Left kidney (tissue), 2 donors: ENCODE results near the gene RNASE1. TPM values are rescaled to one million over a fixed set of nuclear protein-coding genes. Genes with fewer than 3 reads are reported as not detected.
"Not testable (repeated sequence)": the region's sequence is repeated elsewhere in the genome, so short reads cannot be mapped to it uniquely, and the experiment has no call there.

Source experiments
- DNase-seq: peaks from one replicate; pipeline ENCODE4 v3.0.0-alpha.2; 2013
- polyA plus RNA-seq: library from polyadenylated mRNA; unstranded; fragments of 120-200 nt; gene quantifications from one replicate; pipeline ENCODE4 v1.2.1, GENCODE V29; 2013; ENCODE audit not compliant: insufficient read length

RNASE1 gene
- polyA plus RNA-seq, 1 donor: 98.4 TPM

GRCh38 chr14:20775901-20776300 lies 26.7 kb downstream of the RNASE1 start:
- no peak for DNase-seq

DNA sequence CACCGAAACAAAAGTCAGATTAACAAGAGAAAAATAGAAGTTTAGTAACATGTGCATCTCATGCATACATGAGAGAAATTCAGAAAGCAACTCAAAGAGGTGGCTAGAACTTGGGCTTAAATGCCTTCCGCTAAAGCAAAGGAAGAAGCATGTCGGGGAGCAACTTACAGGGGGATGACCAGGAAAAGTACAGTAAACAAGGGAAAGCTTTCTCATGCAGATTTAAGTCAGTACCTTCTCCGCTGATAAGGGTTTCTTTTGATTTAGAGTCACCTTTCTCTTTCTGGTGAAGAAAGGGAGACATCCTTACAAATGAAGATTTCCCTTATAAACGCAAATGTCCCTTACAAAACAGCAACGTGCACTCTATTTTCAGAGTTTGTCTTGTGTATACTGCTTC lies 27.6 kb downstream of the RNASE1 start:
- no peak for DNase-seq

DNA sequence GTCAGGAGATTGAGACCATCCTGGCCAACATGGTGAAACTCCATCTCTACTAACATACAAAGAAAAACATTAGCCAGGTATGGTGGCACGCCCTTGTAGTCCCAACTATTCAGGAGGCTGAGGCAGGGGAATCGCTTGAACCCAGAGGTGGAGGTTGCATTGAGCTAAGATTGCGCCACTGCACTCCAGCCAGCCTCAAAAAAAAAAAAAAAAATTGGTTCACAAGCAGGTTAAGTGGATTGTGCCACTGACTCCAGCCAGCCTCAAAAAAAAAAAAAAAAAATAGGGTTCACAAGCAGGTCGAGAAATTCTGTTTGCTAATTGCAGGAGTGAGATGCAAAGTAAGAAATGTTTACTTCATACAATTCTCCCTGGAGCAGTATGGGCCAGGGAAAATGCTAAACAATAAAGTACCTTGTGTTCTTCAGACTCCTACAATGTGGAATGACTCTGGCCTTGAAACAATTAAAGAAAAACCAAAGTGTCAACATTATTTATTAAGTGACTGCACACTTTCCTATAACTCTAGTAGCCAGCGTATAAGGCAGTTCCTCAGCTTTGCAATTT lies 28.3 kb downstream of the RNASE1 start:
- DNase-seq: no peak

DNA sequence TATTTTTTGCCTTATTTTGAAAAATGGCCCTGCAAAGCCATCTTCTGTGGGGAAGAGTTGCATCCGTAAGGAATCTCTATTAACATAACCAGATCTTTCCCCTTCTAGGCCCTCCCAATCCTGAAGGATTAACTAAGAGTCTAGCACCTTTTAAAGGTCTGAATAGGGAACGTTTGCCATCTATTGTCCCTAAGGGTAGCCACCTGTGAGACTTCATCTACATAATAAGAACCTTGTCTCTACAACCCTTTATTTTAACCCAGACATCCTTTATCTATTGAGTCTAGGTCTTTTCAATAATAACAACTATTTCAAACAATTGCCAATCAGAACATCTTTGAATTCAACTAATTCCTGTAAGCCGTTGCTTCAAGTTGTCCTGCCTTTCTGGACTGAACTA lies 30.0 kb downstream of the RNASE1 start:
- DNase-seq: no peak

GRCh38 chr14:20769421-20769820 lies 33.2 kb downstream of the RNASE1 start:
- no peak for DNase-seq

- no peak for DNase-seq
Measured at GRCh38 chr14:20768593-20768892, 34.1 kb downstream of the RNASE1 start.

DNA sequence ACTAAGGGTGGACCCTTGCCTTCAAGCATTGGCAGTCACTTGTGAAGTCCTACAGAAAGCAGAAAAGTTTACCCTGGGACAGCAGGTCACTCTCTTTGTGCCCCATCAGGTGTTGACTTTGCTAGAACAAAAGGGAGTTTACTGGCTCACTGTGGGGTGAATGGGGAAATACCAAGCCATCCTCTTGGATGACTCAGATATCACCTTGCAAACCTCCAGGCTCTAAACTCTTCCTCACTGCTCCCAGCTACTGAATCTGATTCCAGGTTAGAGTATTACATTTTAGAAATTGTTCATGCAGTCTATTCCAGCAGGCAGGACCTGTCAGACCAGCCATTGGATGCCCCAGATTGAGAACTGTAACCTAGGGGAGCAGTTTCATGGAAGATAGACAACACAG lies 41.7 kb downstream of the RNASE1 start:
- DNase-seq: no peak

GRCh38 chr14:20759465-20759864 lies 43.2 kb downstream of the RNASE1 start:
- not testable (repeated sequence) for DNase-seq

- no peak for DNase-seq
Measured at GRCh38 chr14:20757965-20758364, 44.7 kb downstream of the RNASE1 start.

- DNase-seq: no peak
Measured at GRCh38 chr14:20755037-20755436, 47.6 kb downstream of the RNASE1 start.

DNA sequence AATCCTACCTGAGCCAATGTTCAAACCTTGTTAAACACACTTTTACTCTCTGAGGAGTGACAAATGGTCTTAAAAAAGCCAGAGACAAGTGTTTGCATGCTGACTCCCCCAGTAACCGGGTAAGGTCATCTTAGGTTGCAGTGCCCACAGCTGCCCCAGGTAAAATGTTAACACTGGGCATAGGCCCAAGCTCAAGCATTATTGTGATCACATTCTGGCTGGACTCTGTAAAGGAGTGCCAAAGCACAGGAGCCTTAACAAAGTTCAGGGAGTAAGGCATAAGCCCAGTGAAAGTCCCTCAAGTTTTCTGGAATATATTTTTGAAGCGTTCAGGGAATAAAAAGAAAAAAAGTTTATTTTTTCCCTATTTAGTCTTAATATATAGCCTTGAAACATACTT lies 48.3 kb downstream of the RNASE1 start:
- no peak for DNase-seq

DNA sequence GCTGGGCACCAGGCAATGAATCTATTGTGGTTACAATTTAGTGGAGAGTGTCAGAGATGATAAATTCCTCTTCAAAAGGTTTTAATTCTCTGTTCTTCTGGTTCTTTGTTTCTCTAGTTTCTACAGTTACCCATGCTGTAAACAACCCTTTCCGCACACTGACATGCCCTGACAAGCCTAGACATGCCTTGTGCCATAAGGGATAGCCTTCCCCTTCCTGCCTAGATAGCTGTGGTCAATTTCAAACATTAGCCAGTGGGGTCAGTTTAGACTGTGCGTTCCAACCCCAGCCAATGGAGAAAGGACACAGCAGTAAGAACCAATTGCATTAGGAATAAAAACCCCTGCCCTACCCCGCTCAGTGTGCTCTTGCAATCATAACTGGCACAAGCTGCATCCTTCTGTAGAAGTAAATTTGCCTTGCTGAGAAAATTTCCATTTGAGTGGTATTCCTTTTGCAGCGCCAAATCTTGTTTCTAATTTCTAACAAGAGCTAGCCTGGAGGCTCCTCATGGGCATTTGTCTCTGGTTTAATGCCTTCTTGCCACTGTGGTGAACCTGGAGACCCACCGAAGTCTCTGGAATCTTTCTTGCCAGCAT lies 50.6 kb downstream of the RNASE1 start:
- DNase-seq: no peak

Other genes starting within 250 kb of the RNASE1 start
- not detected for gene RNASE9, start 241.8 kb downstream of the RNASE1 start, polyA plus RNA-seq
- gene RNASE11, start 214.8 kb downstream of the RNASE1 start, polyA plus RNA-seq: not detected
- not detected for gene RNASE12, start 211.5 kb downstream of the RNASE1 start, polyA plus RNA-seq
- not detected for gene OR6S1, start 161.2 kb downstream of the RNASE1 start, polyA plus RNA-seq
- 1.0 TPM for gene RNASE4, start 118.3 kb downstream of the RNASE1 start, polyA plus RNA-seq
- 3.3 TPM for gene ANG, start 114.1 kb downstream of the RNASE1 start, polyA plus RNA-seq
- gene EDDM3A, start 57.0 kb downstream of the RNASE1 start, polyA plus RNA-seq: 0.40 TPM
- gene EDDM3B, start 34.4 kb downstream of the RNASE1 start, polyA plus RNA-seq: 0.20 TPM
- 5.0 TPM for gene RNASE6, start 21.6 kb downstream of the RNASE1 start, polyA plus RNA-seq
- gene RNASE3, start 88.5 kb upstream of the RNASE1 start, polyA plus RNA-seq: 1.2 TPM
- 1.1 TPM for gene RNASE2, start 152.6 kb upstream of the RNASE1 start, polyA plus RNA-seq
- 124 TPM for gene METTL17, start 187.1 kb upstream of the RNASE1 start, polyA plus RNA-seq
- 1.3 TPM for gene SLC39A2, start 196.4 kb upstream of the RNASE1 start, polyA plus RNA-seq
- 175 TPM for gene NDRG2, start 222.2 kb upstream of the RNASE1 start, polyA plus RNA-seq
- 2.7 TPM for gene TPPP2, start 227.4 kb upstream of the RNASE1 start, polyA plus RNA-seq
- gene RNASE13, start 232.0 kb upstream of the RNASE1 start, polyA plus RNA-seq: 0.68 TPM
- gene RNASE7, start 239.5 kb upstream of the RNASE1 start, polyA plus RNA-seq: 0.55 TPM